HCT116 (cell line): ENCODE data around the gene TMEM244. TPM values are rescaled to one million over a fixed set of nuclear protein-coding genes. Genes with fewer than 3 reads are reported as not detected.

Source experiments
- ATAC-seq: fragments of 200-7000 bp; cut with Tn5 transposase; 2 replicates; pipeline ENCODE4 v1.9.1; 2020; ENCODE audit warnings: mild to moderate bottlenecking, moderate library complexity
- BruUV-seq: library from RNA; stranded (reverse); fragments of 400-500 nt; replicated peaks from 2 replicates; lab custom pipeline; 2021; lab: Mats Ljungman, UMichigan
- CTCF ChIA-PET: fragments of 300-600 bp; sonication (Branson Sonifier 250); formaldehyde crosslinking; loops from one replicate; lab custom pipeline; 2021; ENCODE audit warnings: antibody characterized with exemption; lab: Charles Lee
- POLR2A ChIA-PET: fragments of 300-600, 350-600 bp; sonication (Branson Sonifier 250); formaldehyde crosslinking; loops from one replicate; lab custom pipeline; 2021; ENCODE audit warnings: antibody characterized with exemption; lab: Charles Lee
- RAD21 ChIA-PET, 2 experiments: fragments of 300-600 bp; sonication (Branson Sonifier 250); formaldehyde crosslinking; loops; one replicate each; lab custom pipeline; 2023; ENCODE audit warnings: low total read pairs in 2 of 2; ENCODE audit not compliant: uncharacterized antibody in 2 of 2, unreplicated experiment in 2 of 2, low non-redundant PET in 1 of 2; lab: Charles Lee
- DNase-seq: peaks from one replicate; pipeline ENCODE4 v3.0.0-alpha.2; 2010; ENCODE audit warnings: low read depth, low spot score
- H2AFZ ChIP-seq: fragments of 200-600 bp; shearing (Covaris generic), sonication (generic); 2 replicates; pipeline ENCODE4 v1.6.1; 2017; ENCODE audit warnings: low read depth, mixed run types, mixed read lengths, antibody characterized with exemption, low read length; ENCODE audit not compliant: poor library complexity, severe bottlenecking
- H3K27ac ChIP-seq: 2 replicates; pipeline ENCODE4 v1.5.1; 2012; ENCODE audit warnings: low read depth, low read length
- H3K27me3 ChIP-seq: fragments of 200-600 bp; sonication (generic); 2 replicates; pipeline ENCODE4 v1.6.1; 2016; ENCODE audit warnings: mixed run types, low read length, mixed read lengths; ENCODE audit not compliant: insufficient read depth
- H3K36me3 ChIP-seq, 2 experiments: fragments of 200-500 bp in 1 of 2; fragments of 200-600 bp in 1 of 2; sonication (Bioruptor generic) in 1 of 2; sonication (generic) in 1 of 2; 2 replicates each; pipeline versions ENCODE4 v1.5.1 to v1.6.1; 2014 to 2016; ENCODE audit warnings: low read length in 2 of 2, inconsistent platforms in 1 of 2, mixed read lengths in 1 of 2, mixed run types in 1 of 2; ENCODE audit not compliant: insufficient read depth in 2 of 2, control insufficient read depth in 1 of 2
- H3K4me1 ChIP-seq, 2 experiments: fragments of 200-600 bp in 1 of 2; sonication (generic) in 1 of 2; 2 replicates each; pipeline versions ENCODE4 v1.5.1 to v1.6.1; 2012 to 2017; ENCODE audit warnings: low read length in 2 of 2, inconsistent platforms in 1 of 2, mild to moderate bottlenecking in 1 of 2, mixed read lengths in 1 of 2, mixed run types in 1 of 2, moderate library complexity in 1 of 2; ENCODE audit not compliant: insufficient read depth in 2 of 2, control insufficient read depth in 1 of 2
- H3K4me2 ChIP-seq: fragments of 200-600 bp; sonication (generic); 2 replicates; pipeline ENCODE4 v1.6.1; 2017; ENCODE audit warnings: mixed run types, low read length, mixed read lengths
- H3K4me3 ChIP-seq, 2 experiments: fragments of 200-600 bp in 1 of 2; sonication (generic) in 1 of 2; replicated peaks in 1 of 2; 2 replicates each; pipeline ENCODE4 v1.5.1; 2011 to 2016; ENCODE audit warnings: low read length in 2 of 2, control low read depth in 1 of 2, low read depth in 1 of 2, mild to moderate bottlenecking in 1 of 2, mixed read lengths in 1 of 2, mixed run types in 1 of 2
- H3K79me2 ChIP-seq: fragments of 200-600 bp; sonication (generic); 2 replicates; pipeline ENCODE4 v1.6.1; 2017; ENCODE audit warnings: mild to moderate bottlenecking, mixed run types, low read length, moderate library complexity, mixed read lengths; ENCODE audit not compliant: insufficient read depth
- H3K9ac ChIP-seq: fragments of 200-600 bp; sonication (generic); 2 replicates; pipeline ENCODE4 v1.6.1; 2016; ENCODE audit warnings: low read length, mixed read lengths
- H3K9me2 ChIP-seq: fragments of 200-600 bp; sonication (generic), shearing (Covaris generic); 2 replicates; pipeline ENCODE4 v1.6.1; 2017; ENCODE audit warnings: mixed run types, mild to moderate bottlenecking, moderate library complexity; ENCODE audit not compliant: insufficient read depth
- H3K9me3 ChIP-seq, 2 experiments: fragments of 200-500 bp in 1 of 2; fragments of 200-600 bp in 1 of 2; sonication (Bioruptor generic) in 1 of 2; sonication (generic) in 1 of 2; 2 replicates each; pipeline ENCODE4 v1.6.1; 2014 to 2017; ENCODE audit warnings: low read length in 2 of 2, mixed read lengths in 2 of 2, inconsistent platforms in 1 of 2, low read depth in 1 of 2, mild to moderate bottlenecking in 1 of 2, mixed run types in 1 of 2, moderate library complexity in 1 of 2; ENCODE audit not compliant: control insufficient read depth in 1 of 2, insufficient read depth in 1 of 2
- H4K20me1 ChIP-seq: fragments of 200-600 bp; sonication (generic), shearing (Covaris generic); 2 replicates; pipeline ENCODE4 v1.6.1; 2017; ENCODE audit warnings: mixed run types, mild to moderate bottlenecking, moderate library complexity; ENCODE audit not compliant: insufficient read depth
- CBX3 ChIP-seq: IDR thresholded peaks from 2 replicates; pipeline ENCODE4 v1.6.1; 2012; ENCODE audit warnings: low read depth
- CTCF ChIP-seq, 3 experiments: fragments of 200-600 bp in 1 of 3; sonication (generic) in 1 of 3; IDR thresholded peaks in 2 of 3; conservative IDR thresholded peaks in 1 of 3; 2 replicates each; pipeline ENCODE4 v1.5.1; 2012 to 2017; ENCODE audit warnings: low read depth in 2 of 3, low read length in 2 of 3, antibody characterized with exemption in 1 of 3, borderline replicate concordance in 1 of 3, control low read depth in 1 of 3, mild to moderate bottlenecking in 1 of 3, mixed read lengths in 1 of 3, mixed run types in 1 of 3, moderate library complexity in 1 of 3; ENCODE audit not compliant: insufficient read depth in 1 of 3
- EGR1 ChIP-seq: IDR thresholded peaks from 2 replicates; pipeline ENCODE4 v1.6.1; 2012; ENCODE audit warnings: low read depth
- EZH2phosphoT487 ChIP-seq: fragments of 200-600 bp; IDR thresholded peaks from 2 replicates; pipeline ENCODE4 v1.6.1; 2018; ENCODE audit warnings: antibody characterized with exemption, borderline replicate concordance
- MAX ChIP-seq: IDR thresholded peaks from 2 replicates; pipeline ENCODE4 v1.6.1; 2012
- POLR2A ChIP-seq: IDR thresholded peaks from 2 replicates; pipeline ENCODE4 v1.7.0; 2011; ENCODE audit warnings: borderline replicate concordance; ENCODE audit not compliant: insufficient read depth, insufficient read length; ENCODE audit errors: extremely low read depth
- POLR2AphosphoS5 ChIP-seq: IDR thresholded peaks from 2 replicates; pipeline ENCODE4 v1.6.1; 2011; ENCODE audit warnings: mild to moderate bottlenecking, low read depth, low read length, moderate library complexity
- RAD21 ChIP-seq: IDR thresholded peaks from 2 replicates; pipeline ENCODE4 v1.6.1; 2012; ENCODE audit warnings: low read depth, mild to moderate bottlenecking
- SIN3A ChIP-seq: IDR thresholded peaks from 2 replicates; pipeline ENCODE4 v1.6.1; 2012; ENCODE audit warnings: low read depth
- SP1 ChIP-seq: IDR thresholded peaks from 2 replicates; pipeline ENCODE4 v1.6.1; 2012; ENCODE audit warnings: low read depth
- TCF7L2 ChIP-seq: IDR thresholded peaks from 2 replicates; pipeline ENCODE4 v1.7.0; 2011; ENCODE audit warnings: borderline replicate concordance, inconsistent platforms; ENCODE audit not compliant: insufficient read depth, insufficient read length; ENCODE audit errors: extremely low read depth
- YY1 ChIP-seq: IDR thresholded peaks from 2 replicates; pipeline ENCODE4 v1.6.1; 2011; ENCODE audit warnings: low read length, low read depth, moderate library complexity, mild to moderate bottlenecking; ENCODE audit not compliant: insufficient replicate concordance; ENCODE audit errors: extremely low read depth
- ZBTB33 ChIP-seq: IDR thresholded peaks from 2 replicates; pipeline ENCODE4 v1.6.1; 2011; ENCODE audit warnings: mild to moderate bottlenecking, low read length, moderate library complexity; ENCODE audit not compliant: insufficient replicate concordance; ENCODE audit errors: extremely low read depth
- intact Hi-C: fragments of 100-400 bp; cut with micrococcal nuclease; formaldehyde crosslinking; loops from 2 replicates; pipeline ENCODE4 v1.10.0; 2022
- total RNA-seq: library from RNA; stranded (reverse); gene quantifications from one replicate; pipeline ENCODE4 v1.2.1, GENCODE V29; 2021; ENCODE audit not compliant: unreplicated experiment

Gene TMEM244
- total RNA-seq, 1 experiment from 2014 or later, result not detected

GRCh38 chr6:129894921-129895320 lies 33.8 kb upstream of the TMEM244 start:
- intact Hi-C loops, result no loop called here
- no peaks in the 10 kb centered on the region for H3K36me3 ChIP-seq
- no TSS peak for BruUV-seq
- H3K27me3 ChIP-seq, result no peaks in the 10 kb centered on the region
- no peak overlapping the region for H3K4me3 ChIP-seq
- no peaks in the 10 kb centered on the region for H3K79me2 ChIP-seq
- H3K4me2 ChIP-seq, result no peak overlapping the region
- H3K4me1 ChIP-seq, result peaks cover 6 to 11% of the 10 kb centered on the region in 2 experiments
- RAD21 ChIA-PET, result no interaction called here
- CTCF ChIA-PET, result no interaction called here
- H3K9ac ChIP-seq, result no peak overlapping the region
- POLR2A ChIA-PET, result no interaction called here
- no peaks in the 10 kb centered on the region for H4K20me1 ChIP-seq
- no peak for ATAC-seq
- no peaks in the 10 kb centered on the region for H3K9me2 ChIP-seq
- H3K9me3 ChIP-seq, result no peaks in the 10 kb centered on the region
- DNase-seq, result no peak
- no peak overlapping the region for H3K27ac ChIP-seq
- TF ChIP-seq SIN3A, result no peak
- TF ChIP-seq TCF7L2, result no peak
- no peak for TF ChIP-seq RAD21
- no peak for TF ChIP-seq POLR2AphosphoS5
- no peak for TF ChIP-seq EZH2phosphoT487
- TF ChIP-seq POLR2A, result no peak
- no peak for TF ChIP-seq CTCF (IDR thresholded peaks at IDR 0.05 in 2 of 3, conservative IDR thresholded peaks at IDR 0.05 in 1 of 3; ENCODE audit: borderline replicate concordance in 1 of 3, insufficient read depth in 1 of 3, low read depth in 2 of 3, low read length in 2 of 3)
- no peak overlapping the region for H2AFZ ChIP-seq

- Histone ChIP-seq H3K4me3 (no peak overlapping the region), H2AFZ (peak overlapping the region; percentile 24), H3K27ac (no peak overlapping the region), H3K36me3 (no peaks in the 10 kb centered on the region), H3K9ac (no peak overlapping the region), H4K20me1 (no peaks in the 10 kb centered on the region), H3K4me2 (no peak overlapping the region), H3K79me2 (no peaks in the 10 kb centered on the region), H3K4me1 (peaks cover 14 to 23% of the 10 kb centered on the region in 2 experiments), H3K9me2 (no peaks in the 10 kb centered on the region), H3K27me3 (no peaks in the 10 kb centered on the region), H3K9me3 (no peaks in the 10 kb centered on the region)
- intact Hi-C loops, result loop anchor here (2.0 kb wide), 1 partner anchor 127 kb away; no protein-coding TSS in a partner anchor
- DNase-seq (no peak), ATAC-seq (no peak)
- RAD21 ChIA-PET, result no interaction called here
- CTCF ChIA-PET, result no interaction called here
- POLR2A ChIA-PET, result no interaction called here
- no TSS peak for BruUV-seq
- TF ChIP-seq YY1 (no peak), EGR1 (no peak), ZBTB33 (no peak), CTCF (IDR thresholded peaks at IDR 0.05 in 2 of 3, conservative IDR thresholded peaks at IDR 0.05 in 1 of 3; ENCODE audit: borderline replicate concordance in 1 of 3, insufficient read depth in 1 of 3, low read depth in 2 of 3, low read length in 2 of 3) (peak; percentile 20 to 64 (median 42); a peak in 3 of 6 replicates), SP1 (peak; percentile 17; the same call in 1 of the 2 replicates), SIN3A (no peak), POLR2A (no peak), CBX3 (no peak), RAD21 (peak; percentile 57), EZH2phosphoT487 (no peak), MAX (no peak)
These were observed 32.5 kb upstream of the TMEM244 start for GRCh38 chr6:129893640-129894039.
